HG03108 (cell line): ENCODE measurements around the gene TGFBRAP1.

Source experiments
- ATAC-seq: cut with Tn5 transposase; IDR thresholded peaks from one replicate; pipeline ENCODE4 v1.9.1; 2021; ENCODE audit warnings: moderate library complexity; ENCODE audit not compliant: unreplicated experiment

Gene TGFBRAP1

GRCh38 chr2:105317937-105318336 lies 11.6 kb downstream of the TGFBRAP1 start:
- ATAC-seq, result no peak

GRCh38 chr2:105315314-105315713 lies 14.2 kb downstream of the TGFBRAP1 start:
- no peak for ATAC-seq

GRCh38 chr2:105313877-105314276 lies 15.7 kb downstream of the TGFBRAP1 start:
- no peak for ATAC-seq

GRCh38 chr2:105309147-105309545 lies 20.4 kb downstream of the TGFBRAP1 start:
- no peak for ATAC-seq

GRCh38 chr2:105308382-105309146 lies 21.0 kb downstream of the TGFBRAP1 start:
- no peak for ATAC-seq

- ATAC-seq, result no peak
Measured at GRCh38 chr2:105307962-105308361, 21.6 kb downstream of the TGFBRAP1 start.

- ATAC-seq, result no peak
Measured at GRCh38 chr2:105307550-105307949, 22.0 kb downstream of the TGFBRAP1 start.

GRCh38 chr2:105307146-105307545 lies 22.4 kb downstream of the TGFBRAP1 start:
- ATAC-seq, result no peak

- no peak for ATAC-seq
Measured at GRCh38 chr2:105301646-105302045, 27.9 kb downstream of the TGFBRAP1 start.

GRCh38 chr2:105299290-105299689 lies 30.2 kb downstream of the TGFBRAP1 start:
- ATAC-seq, result no peak

GRCh38 chr2:105298017-105298416 lies 31.5 kb downstream of the TGFBRAP1 start:
- ATAC-seq, result no peak

- ATAC-seq, result no peak
Measured at GRCh38 chr2:105297216-105297615, 32.3 kb downstream of the TGFBRAP1 start.

GRCh38 chr2:105296017-105296611 lies 33.4 kb downstream of the TGFBRAP1 start:
- no peak for ATAC-seq

- ATAC-seq, result peak; percentile 54
Measured at GRCh38 chr2:105294844-105295481, 34.6 kb downstream of the TGFBRAP1 start.

- no peak for ATAC-seq
Measured at GRCh38 chr2:105294046-105294445, 35.5 kb downstream of the TGFBRAP1 start.

GRCh38 chr2:105291981-105292380 lies 37.6 kb downstream of the TGFBRAP1 start:
- ATAC-seq, result no peak

GRCh38 chr2:105290981-105291660 lies 38.4 kb downstream of the TGFBRAP1 start:
- ATAC-seq, result no peak

- no peak for ATAC-seq
Measured at GRCh38 chr2:105288133-105288532, 41.4 kb downstream of the TGFBRAP1 start.

GRCh38 chr2:105287692-105288091 lies 41.8 kb downstream of the TGFBRAP1 start:
- no peak for ATAC-seq

- no peak for ATAC-seq
Measured at GRCh38 chr2:105283532-105283931, 46.0 kb downstream of the TGFBRAP1 start.

GRCh38 chr2:105280281-105280680 lies 49.3 kb downstream of the TGFBRAP1 start:
- no peak for ATAC-seq

GRCh38 chr2:105279126-105279525 lies 50.4 kb downstream of the TGFBRAP1 start:
- no peak for ATAC-seq
